ENCODE measurements around the gene NPB. TPM values are rescaled to one million over a fixed set of nuclear protein-coding genes. Genes with fewer than 3 reads are reported as not detected.

The NPB gene
- total RNA-seq, 1 donor: 0.43 TPM

DNA sequence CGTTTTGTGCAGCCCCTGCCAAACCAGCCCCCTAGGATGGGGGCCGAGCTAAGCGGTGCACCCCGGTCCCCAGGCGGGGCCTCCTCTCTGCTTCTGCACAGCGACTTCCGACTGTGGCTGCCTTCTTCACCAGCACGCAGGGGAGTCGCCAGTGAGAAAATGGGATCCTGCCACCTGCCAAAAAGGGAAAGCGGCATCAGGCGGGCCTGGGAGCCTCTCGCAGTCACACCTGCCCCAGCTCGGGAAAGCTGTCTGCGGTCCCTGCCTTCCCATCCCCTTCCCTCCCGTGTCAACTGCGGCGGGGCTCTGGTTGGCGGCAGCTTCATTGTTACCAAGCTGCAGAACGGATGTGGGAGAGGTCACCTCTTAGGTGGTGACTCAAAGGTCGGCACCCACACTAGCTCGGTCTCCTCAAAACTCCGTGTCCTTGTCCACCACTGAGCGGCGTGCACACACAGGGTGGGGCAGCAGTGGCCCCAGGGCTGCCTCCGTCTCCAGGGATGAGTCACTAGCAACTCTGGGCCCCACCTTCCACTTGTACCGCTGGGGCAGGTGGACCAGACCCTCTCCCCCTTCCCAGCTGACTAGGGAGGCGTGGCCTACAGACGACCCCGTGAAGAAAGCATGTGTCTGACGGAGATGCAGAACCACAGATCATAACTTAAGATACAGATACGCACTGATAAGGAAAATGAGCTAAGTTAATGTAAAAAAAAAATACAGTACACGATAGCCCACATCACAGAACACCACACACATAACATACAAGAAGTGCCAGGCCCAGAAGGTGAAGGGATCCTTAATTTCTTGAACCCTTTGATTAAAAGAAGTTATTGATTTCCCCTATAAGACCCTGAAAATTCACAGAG, 10.6 kb downstream of the NPB start:
- TF ChIP-seq CTCF (IDR thresholded peaks at IDR 0.05; ENCODE audit: insufficient read depth, low read depth, low read length): no peak
- no peak for DNase-seq (ENCODE audit: low read depth)

GRCh38 chr17:81913394-81914102, 11.5 kb downstream of the NPB start:
- no peak overlapping the region for H3K4me3 ChIP-seq (ENCODE audit: low read depth, low read length)
- TF ChIP-seq CTCF (IDR thresholded peaks at IDR 0.05; ENCODE audit: insufficient read depth, low read depth, low read length): no peak
- no peak for DNase-seq (ENCODE audit: low read depth)

More for the DNA sequence above, 10.6 kb downstream of the NPB start:
- H3K4me3 ChIP-seq (ENCODE audit: low read depth, low read length): no peak overlapping the region

DNA sequence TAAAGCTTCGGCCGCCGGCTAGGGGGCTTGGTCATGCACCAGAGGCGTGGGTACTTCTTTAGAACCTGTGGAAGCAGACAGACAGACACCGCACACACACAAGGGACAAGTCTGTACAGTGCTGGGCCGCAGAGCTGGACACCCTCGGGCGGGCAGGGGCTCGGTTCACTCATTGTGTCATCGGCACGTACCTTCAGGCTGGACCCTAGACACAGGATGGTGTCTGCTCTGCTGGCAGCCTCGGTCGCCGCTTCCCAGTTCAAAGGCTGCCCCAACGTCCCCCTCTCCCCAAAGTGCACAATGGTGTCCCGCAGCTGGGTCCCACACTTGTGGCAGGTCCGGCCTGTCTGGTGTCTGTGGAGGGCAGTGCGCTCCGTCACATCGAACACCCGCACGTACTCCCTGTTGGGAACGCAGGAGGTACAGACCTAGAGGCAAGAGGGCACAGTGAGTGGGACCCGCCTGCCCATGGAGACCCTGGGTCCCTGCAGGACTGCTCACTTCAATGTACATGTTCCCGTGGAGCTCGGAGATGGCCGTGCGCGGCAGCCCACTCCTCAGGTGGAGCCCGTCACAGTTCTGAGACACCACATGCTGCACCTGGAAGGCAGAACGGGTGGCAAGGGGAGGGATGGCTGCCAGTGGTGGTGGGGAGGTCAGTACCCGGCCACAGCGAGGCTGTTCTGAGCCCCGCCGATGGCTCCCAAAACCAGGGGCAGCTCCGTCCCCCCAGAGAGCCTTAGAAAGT, 12.2 kb downstream of the NPB start:
- DNase-seq (ENCODE audit: low read depth): no peak
- TF ChIP-seq CTCF (IDR thresholded peaks at IDR 0.05; ENCODE audit: insufficient read depth, low read depth, low read length): no peak
- H3K4me3 ChIP-seq (ENCODE audit: low read depth, low read length): no peak overlapping the region

DNA sequence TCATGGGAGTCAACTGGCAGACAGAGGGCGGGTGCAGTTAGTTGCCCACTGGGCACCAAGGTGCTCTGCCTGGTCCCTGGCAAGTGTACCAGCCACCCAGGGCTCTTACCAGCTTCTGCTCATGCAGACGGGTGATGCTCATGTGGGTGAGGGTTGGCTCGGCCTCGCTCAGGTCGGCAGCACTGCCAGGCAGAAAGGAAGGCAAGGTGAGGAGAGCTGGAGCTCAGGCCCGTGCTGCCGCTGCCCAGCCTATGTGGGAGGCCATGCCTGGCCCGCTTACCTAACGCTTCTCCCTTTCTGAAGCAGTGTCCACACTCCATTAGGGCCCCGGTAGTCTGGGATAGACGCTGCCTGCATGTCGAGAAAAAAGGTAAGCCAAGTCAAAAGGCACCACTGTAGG, 13.3 kb downstream of the NPB start:
- TF ChIP-seq CTCF (IDR thresholded peaks at IDR 0.05; ENCODE audit: insufficient read depth, low read depth, low read length): no peak

DNA sequence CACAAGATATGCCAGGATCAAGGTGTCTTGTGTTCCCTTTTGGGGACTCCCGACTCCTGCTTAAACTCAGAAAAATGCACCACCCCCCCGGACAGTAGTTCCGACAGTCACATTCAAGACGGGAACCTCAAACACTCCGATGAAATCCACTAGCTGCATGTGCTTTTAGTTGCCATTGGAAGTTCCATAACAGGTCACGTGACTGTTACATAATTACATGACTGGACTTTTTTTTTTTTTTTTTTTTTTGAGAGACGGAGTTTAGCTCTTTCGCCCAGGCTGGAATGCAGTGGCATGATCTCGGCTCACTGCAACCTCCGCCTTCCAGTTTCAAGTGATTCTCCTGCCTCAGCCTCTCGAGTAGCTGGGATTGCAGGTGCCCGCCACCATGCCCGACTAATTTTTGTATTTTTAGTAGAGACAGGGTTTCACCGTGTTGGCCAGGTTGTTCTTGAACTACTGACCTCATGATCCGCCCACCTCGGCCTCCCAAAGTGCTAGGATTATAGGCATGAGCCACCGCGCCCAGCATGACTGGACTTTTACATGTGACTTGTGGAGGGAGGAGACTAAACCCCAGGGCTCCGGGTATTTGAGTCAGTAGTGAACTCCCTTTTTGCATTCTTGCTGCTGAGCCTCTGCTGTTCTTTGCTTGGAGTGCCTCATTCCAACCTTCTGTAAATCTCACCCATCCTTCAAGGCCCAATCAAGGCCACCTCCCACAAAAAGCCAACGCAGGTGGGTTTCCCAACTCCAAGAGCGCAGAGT, 14.4 kb downstream of the NPB start:
- no peak for TF ChIP-seq CTCF (IDR thresholded peaks at IDR 0.05; ENCODE audit: insufficient read depth, low read depth, low read length)
- peak; percentile 68 for DNase-seq (ENCODE audit: low read depth)
- H3K4me3 ChIP-seq (ENCODE audit: low read depth, low read length): peak overlapping the region; percentile 70

More for the DNA sequence above, 13.3 kb downstream of the NPB start:
- DNase-seq (ENCODE audit: low read depth): no peak
- H3K4me3 ChIP-seq (ENCODE audit: low read depth, low read length): no peak overlapping the region

Data from fibroblast of villous mesenchyme (primary cell).